WTC11 (cell line): ENCODE data around the gene GLB1L3. TPM values are rescaled to one million over a fixed set of nuclear protein-coding genes. Genes with fewer than 3 reads are reported as not detected.
A peak's percentile ranks its signal among the peaks of the same experiment; 100 is the strongest.

Experiments
- ATAC-seq: fragments of 200-7000 bp; cut with Tn5 transposase; 2 replicates; pipeline ENCODE4 v1.10.0; 2021; ENCODE audit warnings: mild to moderate bottlenecking, moderate library complexity
- CTCF ChIA-PET: fragments of 300-600 bp; sonication (Branson Sonifier 250); formaldehyde crosslinking; loops from one replicate; lab custom pipeline; 2021; ENCODE audit warnings: antibody characterized with exemption; lab: Charles Lee
- POLR2A ChIA-PET: fragments of 350-600 bp; sonication (Branson Sonifier 250); formaldehyde crosslinking; loops from one replicate; lab custom pipeline; 2021; ENCODE audit warnings: antibody characterized with exemption; lab: Charles Lee
- DNase-seq: peaks from one replicate; pipeline ENCODE4 v3.0.0; 2021; ENCODE audit warnings: low spot score
- H3K27ac Mint-ChIP-seq: 2 replicates; pipeline ENCODE4 v1.8.0; 2021; ENCODE audit warnings: mixed read lengths
- H3K27me3 Mint-ChIP-seq: 2 replicates; pipeline ENCODE4 v1.8.0; 2021; ENCODE audit warnings: low read depth, mild to moderate bottlenecking, moderate library complexity, mixed read lengths
- H3K36me3 Mint-ChIP-seq: 2 replicates; pipeline ENCODE4 v1.8.0; 2021; ENCODE audit warnings: mixed read lengths
- H3K4me1 Mint-ChIP-seq: 2 replicates; pipeline ENCODE4 v1.8.0; 2022; ENCODE audit warnings: mixed read lengths
- H3K4me3 Mint-ChIP-seq: 2 replicates; pipeline ENCODE4 v1.8.0; 2021; ENCODE audit warnings: mild to moderate bottlenecking, moderate library complexity, mixed read lengths
- H3K9me3 Mint-ChIP-seq: 2 replicates; pipeline ENCODE4 v1.8.0; 2021; ENCODE audit warnings: mixed read lengths
- CREB1 ChIP-seq: sonication (generic); formaldehyde crosslinking; IDR thresholded peaks from 2 replicates; pipeline ENCODE4 v1.8.0; 2023; ENCODE audit warnings: mild to moderate bottlenecking, missing genetic modification reagents
- ETV6 ChIP-seq: sonication (generic); formaldehyde crosslinking; IDR thresholded peaks from 2 replicates; pipeline ENCODE4 v1.8.1; 2022; ENCODE audit warnings: mild to moderate bottlenecking, missing genetic modification reagents
- GRHL2 ChIP-seq: fragments of 250-450 bp; sonication (Bioruptor Pico); IDR thresholded peaks from 2 replicates; pipeline ENCODE4 v1.8.0; 2022; ENCODE audit warnings: mild to moderate bottlenecking, moderate library complexity; ENCODE audit not compliant: insufficient replicate concordance, severe bottlenecking
- JAZF1 ChIP-seq: fragments of 250-450 bp; sonication (Bioruptor Pico); IDR thresholded peaks from 2 replicates; pipeline ENCODE4 v1.9.0; 2021; ENCODE audit warnings: moderate library complexity, mild to moderate bottlenecking, inconsistent platforms
- MXD4 ChIP-seq: fragments of 250-450 bp; sonication (Bioruptor Pico); IDR thresholded peaks from 2 replicates; pipeline ENCODE4 v1.8.0; 2021; ENCODE audit warnings: mild to moderate bottlenecking, moderate library complexity, borderline replicate concordance
- NR2C2 ChIP-seq: sonication (generic); formaldehyde crosslinking; IDR thresholded peaks from 2 replicates; pipeline ENCODE4 v1.8.0; 2022; ENCODE audit warnings: mild to moderate bottlenecking, missing genetic modification reagents
- SP1 ChIP-seq: sonication (generic); formaldehyde crosslinking; conservative IDR thresholded peaks from 2 replicates; pipeline ENCODE4 v1.8.1; 2022; ENCODE audit warnings: missing genetic modification reagents
- TEAD1 ChIP-seq: sonication (generic); formaldehyde crosslinking; IDR thresholded peaks from 2 replicates; pipeline ENCODE4 v1.8.0; 2022; ENCODE audit warnings: mild to moderate bottlenecking, missing genetic modification reagents
- ZNF232 ChIP-seq: sonication (generic); formaldehyde crosslinking; IDR thresholded peaks from 2 replicates; pipeline ENCODE4 v1.8.0; 2022; ENCODE audit warnings: mild to moderate bottlenecking, missing genetic modification reagents
- ZNF317 ChIP-seq: sonication (generic); formaldehyde crosslinking; IDR thresholded peaks from 2 replicates; pipeline ENCODE4 v1.8.1; 2023; ENCODE audit warnings: low read depth, mild to moderate bottlenecking, moderate library complexity, missing genetic modification reagents, borderline replicate concordance
- ZNF416 ChIP-seq: fragments of 250-450 bp; sonication (Bioruptor Pico); IDR thresholded peaks from 2 replicates; pipeline ENCODE4 v1.9.0; 2021; ENCODE audit warnings: mild to moderate bottlenecking, inconsistent platforms
- total RNA-seq: library from RNA; stranded (reverse); gene quantifications from 3 replicates; pipeline ENCODE4 v1.2.3, GENCODE V29; 2021
- TF ChIP-seq, protein P1 (sequence below): sonication (generic); formaldehyde crosslinking; IDR thresholded peaks from 2 replicates; pipeline ENCODE4 v1.8.1; 2022; ENCODE audit warnings: missing genetic modification reagents, borderline replicate concordance
- TF ChIP-seq, protein P2 (sequence below): sonication (generic); formaldehyde crosslinking; conservative IDR thresholded peaks from 2 replicates; pipeline ENCODE4 v1.8.1; 2023; ENCODE audit warnings: mild to moderate bottlenecking, low read depth, missing genetic modification reagents, moderate library complexity
- TF ChIP-seq, protein P3 (sequence below): sonication (generic); formaldehyde crosslinking; IDR thresholded peaks from 2 replicates; pipeline ENCODE4 v1.8.1; 2022; ENCODE audit warnings: mild to moderate bottlenecking, missing genetic modification reagents, moderate library complexity, borderline replicate concordance
- TF ChIP-seq, protein P4 (sequence below): sonication (generic); formaldehyde crosslinking; conservative IDR thresholded peaks from 2 replicates; pipeline ENCODE4 v1.8.1; 2022; ENCODE audit warnings: mild to moderate bottlenecking, missing genetic modification reagents
- TF ChIP-seq, protein P5 (sequence below): fragments of 250-450 bp; sonication (Bioruptor Pico); IDR thresholded peaks from 2 replicates; pipeline ENCODE4 v1.9.0; 2021; ENCODE audit warnings: moderate library complexity, mild to moderate bottlenecking, inconsistent platforms, borderline replicate concordance
- TF ChIP-seq, protein P6 (sequence below): sonication (generic); formaldehyde crosslinking; IDR thresholded peaks from 2 replicates; pipeline ENCODE4 v1.8.0; 2023; ENCODE audit warnings: mild to moderate bottlenecking, missing genetic modification reagents

Gene GLB1L3
- total RNA-seq, 1 experiment from 2014 or later: 50.2 TPM

DNA sequence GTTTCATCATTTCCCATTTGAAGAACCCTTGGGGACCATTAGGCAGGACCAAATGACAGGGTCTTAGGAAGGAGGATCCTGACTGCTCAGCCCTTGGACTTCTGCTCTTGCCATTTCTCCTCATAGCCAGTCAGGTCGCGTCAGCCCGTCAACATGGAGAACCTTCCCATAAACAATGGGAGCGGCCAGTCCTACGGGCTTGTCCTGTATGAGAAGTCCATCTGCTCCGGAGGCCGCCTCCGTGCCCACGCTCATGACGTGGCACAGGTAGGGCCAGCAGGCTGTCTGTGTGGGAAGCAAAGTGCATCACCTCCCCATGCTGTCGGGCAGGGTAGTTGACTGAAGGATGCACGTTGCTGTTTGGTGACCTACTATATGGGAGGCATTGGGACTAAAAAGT, 36.0 kb downstream of the GLB1L3 start:
- peak; percentile 9 for ATAC-seq
- Mint-ChIP-seq H3K27me3 (no peaks in the 10 kb centered on the region), H3K27ac (no peak overlapping the region), H3K36me3 (peaks cover 52% of the 10 kb centered on the region), H3K4me1 (peaks cover 11% of the 10 kb centered on the region), H3K9me3 (peaks cover 18% of the 10 kb centered on the region), H3K4me3 (no peak overlapping the region)
- TF ChIP-seq, protein P1, sequence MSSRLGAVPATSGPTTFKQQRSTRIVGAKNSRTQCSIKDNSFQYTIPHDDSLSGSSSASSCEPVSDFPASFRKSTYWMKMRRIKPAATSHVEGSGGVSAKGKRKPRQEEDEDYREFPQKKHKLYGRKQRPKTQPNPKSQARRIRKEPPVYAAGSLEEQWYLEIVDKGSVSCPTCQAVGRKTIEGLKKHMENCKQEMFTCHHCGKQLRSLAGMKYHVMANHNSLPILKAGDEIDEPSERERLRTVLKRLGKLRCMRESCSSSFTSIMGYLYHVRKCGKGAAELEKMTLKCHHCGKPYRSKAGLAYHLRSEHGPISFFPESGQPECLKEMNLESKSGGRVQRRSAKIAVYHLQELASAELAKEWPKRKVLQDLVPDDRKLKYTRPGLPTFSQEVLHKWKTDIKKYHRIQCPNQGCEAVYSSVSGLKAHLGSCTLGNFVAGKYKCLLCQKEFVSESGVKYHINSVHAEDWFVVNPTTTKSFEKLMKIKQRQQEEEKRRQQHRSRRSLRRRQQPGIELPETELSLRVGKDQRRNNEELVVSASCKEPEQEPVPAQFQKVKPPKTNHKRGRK (CRISPR knock-in tag): no peak
- TF ChIP-seq, protein P2, sequence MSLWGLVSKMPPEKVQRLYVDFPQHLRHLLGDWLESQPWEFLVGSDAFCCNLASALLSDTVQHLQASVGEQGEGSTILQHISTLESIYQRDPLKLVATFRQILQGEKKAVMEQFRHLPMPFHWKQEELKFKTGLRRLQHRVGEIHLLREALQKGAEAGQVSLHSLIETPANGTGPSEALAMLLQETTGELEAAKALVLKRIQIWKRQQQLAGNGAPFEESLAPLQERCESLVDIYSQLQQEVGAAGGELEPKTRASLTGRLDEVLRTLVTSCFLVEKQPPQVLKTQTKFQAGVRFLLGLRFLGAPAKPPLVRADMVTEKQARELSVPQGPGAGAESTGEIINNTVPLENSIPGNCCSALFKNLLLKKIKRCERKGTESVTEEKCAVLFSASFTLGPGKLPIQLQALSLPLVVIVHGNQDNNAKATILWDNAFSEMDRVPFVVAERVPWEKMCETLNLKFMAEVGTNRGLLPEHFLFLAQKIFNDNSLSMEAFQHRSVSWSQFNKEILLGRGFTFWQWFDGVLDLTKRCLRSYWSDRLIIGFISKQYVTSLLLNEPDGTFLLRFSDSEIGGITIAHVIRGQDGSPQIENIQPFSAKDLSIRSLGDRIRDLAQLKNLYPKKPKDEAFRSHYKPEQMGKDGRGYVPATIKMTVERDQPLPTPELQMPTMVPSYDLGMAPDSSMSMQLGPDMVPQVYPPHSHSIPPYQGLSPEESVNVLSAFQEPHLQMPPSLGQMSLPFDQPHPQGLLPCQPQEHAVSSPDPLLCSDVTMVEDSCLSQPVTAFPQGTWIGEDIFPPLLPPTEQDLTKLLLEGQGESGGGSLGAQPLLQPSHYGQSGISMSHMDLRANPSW: no peak
- TF ChIP-seq ETV6 (no peak), ZNF317 (CRISPR knock-in tag) (no peak), GRHL2 (CRISPR knock-in tag) (no peak), TEAD1 (CRISPR knock-in tag) (no peak), CREB1 (CRISPR knock-in tag) (no peak)
- TF ChIP-seq, protein P3, sequence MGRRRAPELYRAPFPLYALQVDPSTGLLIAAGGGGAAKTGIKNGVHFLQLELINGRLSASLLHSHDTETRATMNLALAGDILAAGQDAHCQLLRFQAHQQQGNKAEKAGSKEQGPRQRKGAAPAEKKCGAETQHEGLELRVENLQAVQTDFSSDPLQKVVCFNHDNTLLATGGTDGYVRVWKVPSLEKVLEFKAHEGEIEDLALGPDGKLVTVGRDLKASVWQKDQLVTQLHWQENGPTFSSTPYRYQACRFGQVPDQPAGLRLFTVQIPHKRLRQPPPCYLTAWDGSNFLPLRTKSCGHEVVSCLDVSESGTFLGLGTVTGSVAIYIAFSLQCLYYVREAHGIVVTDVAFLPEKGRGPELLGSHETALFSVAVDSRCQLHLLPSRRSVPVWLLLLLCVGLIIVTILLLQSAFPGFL (CRISPR knock-in tag): no peak
- ChIA-PET CTCF (interaction anchor here (0.7 kb wide), 1 partner anchor 1232 kb away, joined by 3 read pairs; no protein-coding TSS in a partner anchor), POLR2A (no interaction called here)
- no peak for DNase-seq

DNA sequence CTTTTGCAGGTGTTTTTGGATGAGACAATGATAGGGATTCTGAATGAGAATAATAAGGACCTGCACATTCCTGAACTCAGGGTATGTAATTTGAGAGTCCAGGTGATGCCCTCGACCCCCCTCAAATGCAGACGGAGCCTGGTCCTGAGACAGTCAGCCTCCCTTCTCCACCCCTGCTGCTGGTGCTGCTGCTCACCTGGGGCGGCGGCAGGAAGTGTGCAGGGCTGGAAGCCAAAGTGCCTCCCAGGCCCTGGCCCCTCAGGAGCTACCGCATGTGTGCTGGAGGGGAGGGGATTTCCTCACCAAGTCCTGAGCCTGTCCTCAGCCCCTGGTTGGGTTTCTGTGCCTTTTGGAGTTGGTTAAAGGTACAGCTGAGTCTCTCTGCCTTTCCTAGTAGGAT, 36.6 kb downstream of the GLB1L3 start:
- Mint-ChIP-seq H3K4me1 (peaks cover 11% of the 10 kb centered on the region), H3K27me3 (no peaks in the 10 kb centered on the region), H3K9me3 (peaks cover 18% of the 10 kb centered on the region), H3K4me3 (no peak overlapping the region), H3K36me3 (peaks cover 52% of the 10 kb centered on the region), H3K27ac (no peak overlapping the region)
- no peak for TF ChIP-seq SP1
- TF ChIP-seq, protein P4, sequence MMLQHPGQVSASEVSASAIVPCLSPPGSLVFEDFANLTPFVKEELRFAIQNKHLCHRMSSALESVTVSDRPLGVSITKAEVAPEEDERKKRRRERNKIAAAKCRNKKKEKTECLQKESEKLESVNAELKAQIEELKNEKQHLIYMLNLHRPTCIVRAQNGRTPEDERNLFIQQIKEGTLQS (CRISPR knock-in tag): no peak
- ATAC-seq: peak; percentile 52
- no peak for DNase-seq
- CTCF ChIA-PET: no interaction called here
- POLR2A ChIA-PET: no interaction called here

DNA sequence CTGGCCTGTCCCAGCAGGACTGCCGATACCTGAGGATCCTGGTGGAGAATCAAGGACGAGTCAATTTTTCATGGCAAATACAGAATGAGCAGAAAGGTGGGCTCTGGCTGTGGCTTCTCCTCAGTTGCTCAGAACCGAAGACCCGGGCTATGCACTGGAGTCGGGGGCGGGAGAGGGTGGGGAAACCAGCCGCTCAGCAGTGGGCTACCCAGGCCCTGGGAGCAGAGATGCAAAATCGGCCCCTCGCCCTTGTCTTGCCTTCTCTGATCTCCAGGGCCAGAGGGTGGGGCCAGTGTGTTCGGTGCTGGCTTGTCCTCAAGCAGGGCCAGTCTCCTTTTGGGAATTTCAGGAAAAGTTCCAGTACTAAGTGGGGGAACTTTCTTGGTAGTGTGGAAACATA, 37.2 kb downstream of the GLB1L3 start:
- no peak overlapping the region for H3K4me3 Mint-ChIP-seq

More for the DNA sequence above, 37.2 kb downstream of the GLB1L3 start:
- TF ChIP-seq ZNF416 (CRISPR knock-in tag) (no peak), NR2C2 (CRISPR knock-in tag) (no peak), MXD4 (CRISPR knock-in tag) (no peak), JAZF1 (no peak), ZNF232 (CRISPR knock-in tag) (no peak)
- TF ChIP-seq, protein P5, sequence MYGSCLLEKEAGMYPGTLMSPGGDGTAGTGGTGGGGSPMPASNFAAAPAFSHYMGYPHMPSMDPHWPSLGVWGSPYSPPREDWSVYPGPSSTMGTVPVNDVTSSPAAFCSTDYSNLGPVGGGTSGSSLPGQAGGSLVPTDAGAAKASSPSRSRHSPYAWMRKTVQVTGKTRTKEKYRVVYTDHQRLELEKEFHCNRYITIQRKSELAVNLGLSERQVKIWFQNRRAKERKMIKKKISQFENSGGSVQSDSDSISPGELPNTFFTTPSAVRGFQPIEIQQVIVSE (CRISPR knock-in tag): no peak
- TF ChIP-seq, protein P6, sequence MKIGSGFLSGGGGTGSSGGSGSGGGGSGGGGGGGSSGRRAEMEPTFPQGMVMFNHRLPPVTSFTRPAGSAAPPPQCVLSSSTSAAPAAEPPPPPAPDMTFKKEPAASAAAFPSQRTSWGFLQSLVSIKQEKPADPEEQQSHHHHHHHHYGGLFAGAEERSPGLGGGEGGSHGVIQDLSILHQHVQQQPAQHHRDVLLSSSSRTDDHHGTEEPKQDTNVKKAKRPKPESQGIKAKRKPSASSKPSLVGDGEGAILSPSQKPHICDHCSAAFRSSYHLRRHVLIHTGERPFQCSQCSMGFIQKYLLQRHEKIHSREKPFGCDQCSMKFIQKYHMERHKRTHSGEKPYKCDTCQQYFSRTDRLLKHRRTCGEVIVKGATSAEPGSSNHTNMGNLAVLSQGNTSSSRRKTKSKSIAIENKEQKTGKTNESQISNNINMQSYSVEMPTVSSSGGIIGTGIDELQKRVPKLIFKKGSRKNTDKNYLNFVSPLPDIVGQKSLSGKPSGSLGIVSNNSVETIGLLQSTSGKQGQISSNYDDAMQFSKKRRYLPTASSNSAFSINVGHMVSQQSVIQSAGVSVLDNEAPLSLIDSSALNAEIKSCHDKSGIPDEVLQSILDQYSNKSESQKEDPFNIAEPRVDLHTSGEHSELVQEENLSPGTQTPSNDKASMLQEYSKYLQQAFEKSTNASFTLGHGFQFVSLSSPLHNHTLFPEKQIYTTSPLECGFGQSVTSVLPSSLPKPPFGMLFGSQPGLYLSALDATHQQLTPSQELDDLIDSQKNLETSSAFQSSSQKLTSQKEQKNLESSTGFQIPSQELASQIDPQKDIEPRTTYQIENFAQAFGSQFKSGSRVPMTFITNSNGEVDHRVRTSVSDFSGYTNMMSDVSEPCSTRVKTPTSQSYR (CRISPR knock-in tag): no peak
- ChIA-PET POLR2A (no interaction called here), CTCF (no interaction called here)
- Mint-ChIP-seq H3K36me3 (peaks cover 56% of the 10 kb centered on the region), H3K27me3 (no peaks in the 10 kb centered on the region), H3K9me3 (peaks cover 20% of the 10 kb centered on the region), H3K27ac (no peak overlapping the region), H3K4me1 (peaks cover 11% of the 10 kb centered on the region)
- DNase-seq (no peak), ATAC-seq (peak; percentile 14; the same call in 1 of the 2 replicates)
